Activated CD4-positive, alpha-beta T cell treated with anti-CD3 and anti-CD28 coated beads for 1 hour (primary cell): Measurements from ENCODE around the gene SHQ1.

Source experiments
- DNase-seq: peaks from one replicate; pipeline ENCODE4 v3.0.0-alpha.2; 2020

SHQ1 gene

DNA sequence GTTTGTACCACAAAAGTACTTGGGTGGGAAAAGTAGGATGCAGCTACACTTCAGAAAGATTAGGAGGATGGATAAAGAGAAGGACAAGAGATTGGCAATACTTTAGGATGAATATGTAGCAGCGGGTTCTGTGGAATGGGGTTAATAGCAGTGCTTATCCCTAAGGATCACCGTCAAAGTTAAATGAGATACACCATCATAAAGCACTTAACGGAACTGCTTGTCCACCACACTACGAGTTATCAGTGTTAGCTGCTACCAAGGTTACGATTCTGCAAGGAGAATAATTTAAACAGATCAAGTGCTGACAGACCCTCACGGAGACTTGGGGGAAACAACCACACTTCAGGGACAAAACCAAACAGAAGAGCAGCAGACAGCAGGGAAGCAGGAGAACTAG lies 963 bp downstream of the SHQ1 start:
- DNase-seq: no peak

DNA sequence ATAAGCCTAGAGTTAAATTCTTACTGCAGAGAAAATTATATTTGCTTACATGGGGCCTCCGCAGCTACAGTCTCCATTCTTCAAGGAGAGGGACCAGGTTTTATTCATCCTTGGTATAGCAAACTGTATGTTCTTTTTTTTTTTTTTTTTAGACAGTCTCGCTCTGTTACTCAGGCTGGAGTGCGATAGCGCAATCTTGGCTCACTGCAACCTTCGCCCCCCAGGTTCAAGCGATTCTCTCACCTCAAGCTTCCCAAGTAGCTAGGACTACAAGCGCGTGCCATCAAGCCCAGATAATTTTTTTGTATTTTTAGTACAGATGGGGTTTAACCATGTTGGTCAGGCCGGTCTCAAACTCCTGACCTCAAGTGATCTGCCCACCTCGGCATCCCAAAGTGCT lies 2.1 kb downstream of the SHQ1 start:
- no peak for DNase-seq

DNA sequence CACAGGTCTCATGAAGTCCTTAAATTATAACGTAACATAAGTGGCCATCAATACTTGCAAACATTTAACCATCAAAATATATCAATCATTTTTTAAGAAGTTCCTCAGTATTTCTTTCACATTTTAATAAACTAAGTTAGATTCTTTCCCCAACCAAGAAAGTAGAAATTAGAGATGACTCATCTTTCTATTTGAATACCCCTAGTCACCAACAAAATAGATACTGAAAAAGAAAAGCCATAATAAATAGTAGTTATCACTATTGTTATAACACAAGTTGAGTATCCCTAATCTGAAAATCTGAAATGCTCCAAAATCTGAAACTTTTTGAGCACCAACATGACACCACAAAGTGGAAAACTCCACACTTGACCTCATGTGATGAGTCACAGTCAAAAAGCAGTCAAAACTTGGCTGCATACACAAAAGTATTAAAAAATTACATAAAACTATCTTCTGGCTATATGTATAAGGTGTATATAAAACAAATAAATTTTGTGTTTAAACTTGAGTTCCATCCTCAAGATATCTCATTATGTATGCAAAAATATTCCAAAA lies 3.7 kb downstream of the SHQ1 start:
- no peak for DNase-seq

DNA sequence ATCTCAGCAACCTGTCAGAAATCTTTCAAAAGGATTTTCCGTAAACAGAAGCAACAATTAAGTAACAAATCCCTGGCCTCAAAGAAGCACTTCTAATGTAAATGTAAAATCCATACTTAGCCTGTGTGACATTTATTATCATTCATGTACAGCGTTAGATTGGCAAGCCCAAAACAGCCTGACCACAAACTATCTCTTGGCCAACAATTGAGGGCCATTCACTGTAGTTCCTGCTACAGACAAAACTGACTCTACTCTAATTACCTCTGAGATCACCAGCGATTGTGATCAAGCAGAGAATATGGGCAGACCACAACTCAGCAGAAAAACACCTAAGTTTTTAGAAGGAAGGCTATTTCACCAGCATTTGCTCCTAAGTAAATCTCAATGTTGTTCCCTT lies 9.2 kb downstream of the SHQ1 start:
- DNase-seq: no peak

DNA sequence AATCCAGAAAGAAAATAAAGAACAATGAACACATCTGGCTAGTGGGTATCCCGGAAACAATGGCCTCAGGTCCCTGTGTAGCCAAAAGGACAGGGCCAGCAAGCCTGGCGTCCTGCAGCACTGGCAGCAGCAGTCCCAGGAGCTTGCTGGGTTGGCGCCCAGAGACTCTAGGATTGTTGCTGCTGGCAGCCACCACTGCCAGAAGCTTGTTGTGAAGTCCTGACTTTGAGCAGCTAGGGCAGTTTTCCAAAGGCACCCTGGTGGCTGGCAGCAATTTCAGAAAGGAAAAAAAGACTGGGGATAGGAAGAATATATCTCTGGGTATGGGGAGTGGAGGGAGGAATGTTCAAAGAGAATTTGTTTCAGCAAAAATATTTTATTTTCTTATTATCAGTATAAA lies 11.3 kb downstream of the SHQ1 start:
- no peak for DNase-seq

DNA sequence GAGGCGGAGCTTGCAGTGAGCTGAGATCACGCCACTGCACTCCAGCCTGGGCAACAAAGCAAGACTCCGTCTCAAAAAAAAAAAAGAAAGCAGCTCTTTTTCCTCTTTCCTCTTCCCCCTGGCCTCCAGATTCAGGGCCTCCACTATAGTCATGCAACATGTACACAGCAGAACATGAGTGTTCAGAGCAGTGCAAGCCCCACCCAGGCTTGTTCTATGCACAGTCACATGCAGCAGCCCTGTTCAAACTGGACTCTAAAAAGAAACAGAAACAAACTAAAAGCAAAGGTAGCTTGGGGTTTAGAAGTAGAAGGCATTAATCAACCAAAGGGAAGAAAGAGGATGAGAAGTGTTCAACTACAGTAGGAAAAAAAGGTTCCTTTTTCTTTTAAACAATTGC lies 11.8 kb downstream of the SHQ1 start:
- no peak for DNase-seq

DNA sequence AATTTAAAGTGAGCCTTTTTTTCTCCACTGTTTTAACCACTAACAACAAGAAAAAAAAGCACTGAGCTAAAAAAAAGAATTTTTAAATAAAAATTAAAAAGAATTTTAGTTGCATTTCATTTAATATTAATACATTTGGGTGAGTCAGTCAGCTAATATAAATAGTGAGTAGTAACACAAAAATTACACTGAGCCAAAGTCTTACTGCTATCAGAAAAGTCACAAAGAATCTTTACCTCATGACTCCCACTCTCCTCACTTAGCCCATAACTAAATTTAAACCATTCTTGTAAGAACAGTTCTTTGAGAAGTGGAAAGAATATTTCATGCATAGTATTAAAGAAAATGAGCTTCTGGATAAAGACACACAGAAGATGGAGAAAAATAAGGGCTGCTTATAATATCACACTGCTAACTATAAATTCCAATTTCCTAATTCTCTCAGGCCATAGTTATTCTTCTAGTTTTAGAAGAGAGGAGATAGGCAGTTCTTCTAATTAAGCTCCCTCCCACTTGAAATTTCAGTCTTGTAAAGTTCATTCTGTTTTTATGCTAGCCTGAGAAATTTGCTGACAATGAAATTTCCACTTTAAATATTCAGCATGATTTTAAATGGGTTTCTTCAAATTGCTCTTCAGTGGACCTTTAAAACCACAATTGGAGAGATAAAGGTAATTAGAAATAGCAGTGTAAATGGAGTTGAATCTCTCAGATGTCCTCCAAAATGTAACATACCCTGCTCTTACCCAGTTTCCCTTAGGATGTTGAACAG lies 17.6 kb downstream of the SHQ1 start:
- no peak for DNase-seq

DNA sequence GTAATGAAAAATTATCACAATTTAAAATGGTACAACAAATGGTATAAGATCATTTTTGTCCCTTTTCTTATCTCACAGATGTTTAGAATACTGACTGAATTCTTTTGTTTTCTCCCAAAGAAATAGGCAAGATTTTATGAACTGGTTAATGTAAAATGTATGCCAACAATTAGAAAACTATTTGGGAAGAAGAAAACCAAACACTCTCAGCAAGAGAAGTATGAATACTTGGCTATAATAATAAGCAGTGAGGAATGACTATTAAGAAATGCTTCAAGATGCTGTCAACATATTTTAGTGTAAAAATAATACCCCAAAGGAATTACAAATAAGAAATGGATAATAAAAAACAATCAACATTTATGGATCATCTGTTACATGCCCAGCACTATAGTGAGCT lies 18.5 kb downstream of the SHQ1 start:
- no peak for DNase-seq

DNA sequence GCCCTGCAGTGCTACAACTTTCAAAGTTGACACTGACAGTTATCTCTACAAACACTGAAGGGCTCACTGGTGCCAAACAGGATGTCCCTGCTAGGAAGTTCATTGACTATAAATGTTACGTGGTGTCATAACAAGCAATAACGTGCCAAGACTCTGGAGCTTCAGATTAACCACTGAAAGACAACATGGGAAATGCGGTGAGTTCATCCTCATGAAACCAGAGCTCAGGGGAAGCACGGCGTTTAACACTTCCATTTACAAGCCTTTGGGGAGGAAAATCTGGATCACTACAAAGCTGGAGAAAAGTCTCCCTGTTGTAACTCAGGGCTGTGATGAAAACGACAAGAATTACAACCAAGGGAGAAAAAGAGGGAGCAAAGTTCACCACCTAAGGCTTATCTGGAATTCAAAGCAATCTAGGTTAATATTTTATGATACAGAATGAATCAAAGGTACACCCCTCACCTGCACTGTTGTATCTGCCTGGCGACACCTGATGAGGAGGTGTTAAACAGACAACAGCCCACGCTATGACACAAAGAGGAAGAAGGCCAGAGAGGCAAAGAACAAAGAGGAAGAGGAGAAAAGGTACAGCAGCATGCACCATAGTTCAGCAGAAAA lies 27.0 kb downstream of the SHQ1 start:
- no peak for DNase-seq

DNA sequence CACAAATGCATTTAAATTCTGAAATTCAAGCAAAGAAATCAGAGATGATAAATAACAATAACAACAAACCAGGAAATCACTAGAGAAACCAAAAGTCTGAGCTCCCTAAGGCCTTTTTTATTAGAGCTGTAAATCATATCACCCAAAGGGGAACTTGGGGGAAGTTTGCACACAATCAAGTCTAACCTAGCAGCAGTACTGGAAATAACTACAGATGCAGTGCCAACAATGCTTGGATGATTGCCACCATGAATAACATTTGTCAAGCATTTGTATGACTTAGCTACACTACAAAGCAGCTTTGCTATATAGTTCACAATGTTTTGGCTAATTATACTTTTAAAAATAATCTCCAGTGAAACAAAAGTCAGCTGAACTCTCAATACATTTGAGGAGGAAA lies 27.8 kb downstream of the SHQ1 start:
- no peak for DNase-seq

DNA sequence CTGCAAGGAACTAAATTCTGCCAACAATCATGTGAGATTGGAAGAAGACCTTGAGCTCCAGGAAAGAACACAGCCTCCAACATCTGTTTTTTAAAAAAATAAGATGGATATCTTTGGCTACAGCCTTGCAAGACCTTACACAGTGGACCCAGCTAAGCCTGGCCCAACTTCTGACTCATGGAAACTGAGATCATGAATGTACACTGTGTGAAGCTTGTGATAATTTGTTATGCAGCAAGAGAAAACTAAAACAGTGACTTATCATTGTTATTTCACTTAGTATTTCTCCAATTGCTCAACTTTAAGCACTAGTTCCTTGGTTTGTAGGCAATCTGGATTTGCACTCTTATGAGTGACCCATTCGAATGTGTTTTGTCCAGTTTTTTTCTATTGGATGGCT lies 29.3 kb downstream of the SHQ1 start:
- DNase-seq: no peak

DNA sequence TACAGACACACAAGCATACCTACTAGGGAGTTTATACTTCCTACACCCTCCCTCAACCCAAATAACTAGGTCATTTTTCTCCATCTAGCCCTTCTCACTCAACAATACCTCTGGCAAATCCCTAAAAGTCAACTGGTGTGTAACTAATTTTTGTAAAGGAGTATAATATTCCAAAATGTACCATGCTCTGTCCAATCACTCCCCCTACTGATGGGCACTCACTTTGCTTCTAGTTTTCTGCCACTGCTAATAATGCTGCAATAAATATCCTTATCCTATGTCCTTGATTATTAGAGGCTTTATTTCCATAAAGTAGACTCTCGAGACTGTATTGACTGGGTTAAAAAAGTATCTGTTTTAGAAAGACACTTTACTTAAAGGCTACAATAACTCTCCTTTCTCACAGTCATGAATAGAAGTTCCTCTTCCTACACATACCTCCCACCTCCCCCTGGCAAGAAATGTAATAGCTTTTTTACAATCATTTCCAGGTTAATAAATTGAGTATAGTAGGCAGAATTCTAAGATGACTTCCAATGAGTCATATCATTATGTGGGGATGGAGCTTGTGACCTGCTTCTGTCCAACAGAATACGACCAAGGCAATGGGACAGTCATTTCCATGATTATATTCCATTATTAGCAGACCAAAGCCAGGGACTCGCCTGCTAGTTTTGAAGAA lies 30.0 kb downstream of the SHQ1 start:
- no peak for DNase-seq

DNA sequence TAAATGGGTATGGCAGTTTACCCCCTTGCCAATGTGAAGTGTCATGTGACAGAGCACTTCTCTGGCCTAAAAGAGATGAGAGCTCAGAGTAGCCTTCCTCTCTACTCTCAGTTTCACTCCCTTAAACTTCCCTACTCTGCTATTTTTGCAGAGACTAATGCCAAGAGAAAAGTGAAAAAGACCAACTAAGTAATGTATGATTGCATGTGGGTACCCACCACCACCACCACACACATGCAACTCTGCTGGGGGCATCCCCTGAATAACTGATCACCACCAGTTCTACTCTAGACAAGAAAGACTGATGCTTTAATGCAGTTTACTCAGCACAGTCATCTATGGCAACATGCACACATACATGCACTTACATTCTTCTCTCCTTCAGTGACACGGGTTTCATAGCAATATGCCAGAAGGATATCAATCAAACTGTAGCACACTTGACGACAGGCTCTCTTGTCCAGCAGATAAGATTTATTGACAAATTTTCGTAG lies 31.3 kb downstream of the SHQ1 start:
- no peak for DNase-seq

DNA sequence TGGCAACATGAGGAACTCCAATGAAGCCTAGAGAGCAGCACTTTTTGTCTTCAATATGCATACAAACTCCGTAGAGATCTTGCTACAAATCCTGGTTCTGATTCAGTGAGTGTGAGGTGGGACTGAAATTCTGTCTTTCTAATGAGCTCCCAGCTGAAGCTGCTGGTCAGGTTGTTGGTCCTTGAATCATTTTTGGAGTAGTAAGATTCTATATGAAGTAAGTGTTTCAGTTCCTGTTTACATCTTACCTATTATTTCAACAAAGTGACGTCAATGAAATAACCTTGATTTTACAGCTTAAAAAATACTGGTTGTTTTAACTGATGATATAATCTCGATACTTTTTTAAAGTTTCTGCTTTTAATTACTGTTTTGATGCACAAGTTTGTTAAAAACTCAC lies 33.9 kb downstream of the SHQ1 start:
- no peak for DNase-seq

DNA sequence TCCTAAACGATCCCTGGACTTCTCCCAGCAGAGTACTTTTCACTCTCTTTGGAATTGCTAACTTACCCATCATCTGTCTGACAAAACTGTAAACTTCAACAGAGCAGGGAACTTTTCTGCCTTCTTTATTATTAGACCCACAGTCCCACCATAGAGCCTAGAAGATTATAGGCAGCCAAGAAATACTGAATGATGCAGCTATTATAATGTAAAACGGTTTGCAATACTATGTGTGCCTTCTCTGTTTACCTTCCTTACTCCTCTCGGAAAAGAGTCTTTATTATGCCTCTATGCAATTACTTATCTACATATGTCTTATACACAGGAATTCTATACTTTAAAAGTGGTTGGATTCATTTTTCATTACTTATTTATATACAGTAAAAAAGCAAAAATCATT lies 36.0 kb downstream of the SHQ1 start:
- no peak for DNase-seq

DNA sequence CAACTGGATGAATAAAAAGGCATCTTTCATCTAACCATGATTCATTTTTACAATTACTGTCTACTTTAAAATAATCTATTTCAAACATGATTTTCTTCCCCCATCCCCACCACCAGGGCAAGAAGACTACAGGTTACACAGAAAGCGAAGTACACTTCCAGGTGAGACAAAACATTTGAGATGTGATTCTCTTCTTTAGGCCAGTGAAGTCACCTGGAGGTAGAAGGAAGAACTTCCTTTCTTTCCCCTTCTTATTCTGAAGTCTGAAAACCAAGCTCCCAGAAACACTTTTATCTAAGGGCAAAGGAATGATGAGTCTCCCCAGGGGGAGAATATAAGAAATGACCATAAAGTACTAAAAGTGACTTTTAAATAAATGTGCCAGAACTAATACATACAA lies 36.7 kb downstream of the SHQ1 start:
- DNase-seq: no peak

DNA sequence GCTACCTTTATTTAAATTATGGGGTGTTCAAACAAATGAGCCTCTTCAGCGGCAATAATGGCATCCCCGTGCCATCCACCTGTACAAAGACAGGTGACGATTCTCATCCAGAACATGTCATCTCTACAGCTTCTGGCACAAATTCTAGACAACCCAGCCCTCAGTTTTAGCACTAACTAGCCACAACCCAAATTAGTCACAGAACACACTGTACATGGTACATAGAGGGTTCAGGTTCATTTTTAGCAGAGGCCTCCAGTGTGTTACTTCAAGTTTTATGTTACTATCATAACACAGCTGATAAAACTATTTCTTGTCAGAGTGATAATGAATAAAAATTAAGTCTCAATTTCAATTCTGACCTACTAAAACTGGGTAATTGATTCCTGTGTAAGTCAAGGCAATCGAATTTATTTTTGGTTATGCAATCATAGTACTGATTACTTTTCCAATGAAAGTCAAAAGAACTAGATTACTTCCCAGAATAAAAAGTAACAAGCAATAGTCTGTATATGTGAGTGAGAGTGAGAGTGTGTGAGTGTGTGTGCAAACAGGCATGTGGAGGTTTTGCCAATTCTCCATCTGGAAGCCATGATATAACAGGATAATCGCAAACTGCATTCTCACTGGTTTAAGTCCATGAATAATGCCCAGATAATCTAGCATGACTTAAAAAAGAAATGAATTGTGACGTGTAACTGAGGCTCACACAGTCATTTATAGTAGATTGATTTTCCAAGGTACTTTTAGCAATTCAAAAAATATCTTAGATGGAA lies 37.4 kb downstream of the SHQ1 start:
- no peak for DNase-seq

DNA sequence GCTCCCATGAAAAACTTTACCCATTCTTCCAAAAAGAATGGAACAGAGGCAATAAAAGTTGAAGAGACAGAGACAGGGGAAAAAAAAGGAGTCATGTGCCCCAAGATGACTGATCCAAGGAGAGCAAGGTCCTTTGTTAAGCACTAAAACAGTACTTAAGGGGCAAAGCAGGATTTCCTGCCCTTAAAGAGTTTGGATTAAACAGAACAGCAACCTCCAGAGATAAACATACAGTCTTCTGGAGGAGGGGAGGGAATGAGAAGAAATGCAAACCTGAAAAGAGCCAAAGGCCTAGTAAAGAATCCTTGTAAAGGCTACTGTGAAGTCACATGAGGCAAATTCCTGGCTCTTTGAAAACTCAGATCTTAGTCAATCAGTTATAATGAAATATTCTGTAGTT lies 38.2 kb downstream of the SHQ1 start:
- no peak for DNase-seq

DNA sequence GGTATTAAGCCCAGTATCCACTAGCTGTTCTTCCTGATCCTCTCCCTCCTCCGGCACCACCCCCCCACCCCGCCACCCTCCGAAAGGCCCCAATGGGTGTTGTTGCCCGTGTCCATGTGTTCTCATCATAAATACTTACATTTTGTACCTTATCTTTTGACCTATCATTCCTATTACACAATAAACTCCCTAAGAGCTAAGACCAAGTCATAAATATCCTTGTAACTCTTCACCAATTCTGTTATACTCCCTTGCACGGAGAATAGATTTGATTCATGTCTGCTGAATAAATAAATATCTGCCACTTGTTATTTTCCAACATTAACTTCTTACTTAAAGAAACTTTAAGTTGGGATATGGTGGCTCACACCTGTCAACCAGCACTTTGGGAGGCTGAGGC lies 43.9 kb downstream of the SHQ1 start:
- DNase-seq: no peak

DNA sequence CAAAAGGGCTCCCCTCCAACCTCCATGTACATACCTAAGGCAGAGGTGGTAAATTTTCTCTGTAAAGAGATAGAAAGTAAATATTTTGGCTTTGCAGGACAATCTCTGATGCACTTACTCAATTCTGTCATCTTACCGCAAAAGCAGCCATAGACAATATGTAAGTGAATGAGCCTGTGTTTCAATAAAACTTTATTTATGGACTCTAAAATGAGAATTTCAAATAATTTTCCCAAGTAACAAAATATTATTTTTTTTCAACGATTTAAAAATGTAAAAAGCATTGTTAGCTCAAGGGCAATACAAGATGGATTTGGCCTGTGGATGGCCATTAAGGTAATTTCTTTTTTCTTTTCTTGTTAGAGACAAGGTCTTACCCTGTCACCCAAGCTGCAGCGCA lies 44.7 kb downstream of the SHQ1 start:
- DNase-seq: no peak

DNA sequence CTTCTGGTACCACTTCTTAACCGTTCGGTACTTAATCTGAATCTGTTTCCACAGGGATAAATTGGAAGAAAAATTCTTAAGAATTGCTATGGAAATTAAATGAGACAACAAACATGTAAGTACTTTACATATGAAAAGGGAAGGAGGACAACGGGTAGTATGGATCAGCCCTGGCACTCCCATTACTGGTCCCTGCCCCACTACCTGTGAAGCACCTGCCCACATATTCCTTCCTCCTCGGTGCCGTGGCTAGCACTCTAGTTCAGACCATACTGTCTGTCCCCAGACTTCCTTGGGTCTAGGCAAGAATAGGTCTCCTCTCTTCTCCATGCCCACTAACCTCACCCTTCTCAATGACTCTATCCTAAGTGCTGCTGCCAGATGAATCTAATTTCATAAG lies 46.2 kb downstream of the SHQ1 start:
- no peak for DNase-seq

DNA sequence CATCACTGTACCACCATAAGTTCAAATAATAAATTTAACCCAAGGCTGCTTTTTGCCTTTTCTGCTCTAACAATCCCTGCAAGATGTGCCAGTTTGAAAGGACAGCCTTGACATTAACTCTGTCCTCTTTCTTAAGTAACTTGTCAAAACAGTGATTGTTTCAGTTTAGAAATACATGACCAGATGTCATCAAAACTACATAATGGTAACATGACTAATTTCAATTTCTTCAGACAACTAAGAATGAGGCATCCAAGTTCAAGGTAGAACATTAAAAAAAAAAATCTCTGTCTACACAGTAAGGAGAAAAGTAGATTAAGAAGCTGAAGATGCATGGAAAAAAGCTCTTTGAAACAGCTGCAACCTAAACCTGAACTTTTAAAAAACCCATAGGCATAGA lies 47.4 kb downstream of the SHQ1 start:
- DNase-seq: no peak

DNA sequence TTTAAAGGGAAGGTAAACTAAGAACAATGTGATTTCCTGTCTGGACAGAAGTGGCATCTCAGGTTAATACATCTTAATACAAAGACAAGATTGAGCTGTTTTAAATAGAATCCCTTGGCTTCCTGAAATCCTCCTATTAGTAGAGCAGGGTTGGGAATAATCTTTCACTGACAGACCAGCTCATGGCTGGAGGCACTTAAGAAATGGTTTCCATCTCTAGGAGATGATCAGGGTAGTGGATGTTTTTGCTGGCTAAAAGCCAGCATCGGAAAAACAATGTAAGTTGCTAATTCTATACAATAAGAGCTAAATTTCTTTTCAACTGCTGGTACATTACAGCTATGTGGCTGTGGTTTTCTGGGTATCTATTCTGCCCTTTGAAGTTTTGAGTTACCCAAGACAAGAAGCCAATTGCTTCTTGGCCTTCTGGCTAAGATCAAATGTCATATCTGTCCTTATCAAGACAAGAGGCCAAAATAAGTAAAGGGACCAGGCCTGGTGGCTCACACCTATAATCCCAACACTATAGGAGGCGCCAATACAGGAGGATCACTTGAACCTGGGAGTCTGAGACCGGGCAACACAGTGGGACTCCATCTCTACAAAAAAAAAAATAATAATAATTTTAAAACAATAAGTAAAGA lies 49.6 kb downstream of the SHQ1 start:
- DNase-seq: no peak
